Suprapubic skin (tissue), 4 donors: ENCODE measurements around the gene TGFB1.

Source experiments
- CTCF ChIP-seq, 2 donors: fragments of 200-600 bp in 1 of 2; fragments of 450-650 bp in 1 of 2; sonication (generic) in 1 of 2; IDR thresholded peaks; one replicate each; pipeline ENCODE4 v1.5.1; 2016 to 2019; ENCODE audit warnings: antibody characterized with exemption in 2 of 2, mild to moderate bottlenecking in 1 of 2, moderate library complexity in 1 of 2
- POLR2A ChIP-seq, 2 donors: fragments of 450-650 bp; IDR thresholded peaks; one replicate each; pipeline ENCODE4 v1.6.1; 2017; ENCODE audit warnings: antibody characterized with exemption in 2 of 2, mild to moderate bottlenecking in 2 of 2, moderate library complexity in 2 of 2
- POLR2AphosphoS5 ChIP-seq, 3 donors: sonication (generic); formaldehyde crosslinking; IDR thresholded peaks; one replicate each; pipeline ENCODE4 v1.6.1; 2017; ENCODE audit warnings: antibody characterized with exemption in 3 of 3

- no peak for TF ChIP-seq CTCF (IDR thresholded peaks at IDR 0.05)
- no peak for TF ChIP-seq POLR2AphosphoS5 (IDR thresholded peaks at IDR 0.05)
- no peak for TF ChIP-seq POLR2A (IDR thresholded peaks at IDR 0.05)
Observed at GRCh38 chr19:41330481-41330880, 23.2 kb downstream of the TGFB1 start.
